ENCODE measurements around the gene TMEM41B. TPM values are rescaled to one million over a fixed set of nuclear protein-coding genes. Genes with fewer than 3 reads are reported as not detected.

The TMEM41B gene
- total RNA-seq, 4 donors from 2014 or later, result 19.4 to 31.5 (median 28.4) TPM

- TF ChIP-seq CTCF (IDR thresholded peaks at IDR 0.05; ENCODE audit: low read depth), result no peak
These were observed 61.3 kb downstream of the TMEM41B start for GRCh38 chr11:9253086-9253485.

DNA sequence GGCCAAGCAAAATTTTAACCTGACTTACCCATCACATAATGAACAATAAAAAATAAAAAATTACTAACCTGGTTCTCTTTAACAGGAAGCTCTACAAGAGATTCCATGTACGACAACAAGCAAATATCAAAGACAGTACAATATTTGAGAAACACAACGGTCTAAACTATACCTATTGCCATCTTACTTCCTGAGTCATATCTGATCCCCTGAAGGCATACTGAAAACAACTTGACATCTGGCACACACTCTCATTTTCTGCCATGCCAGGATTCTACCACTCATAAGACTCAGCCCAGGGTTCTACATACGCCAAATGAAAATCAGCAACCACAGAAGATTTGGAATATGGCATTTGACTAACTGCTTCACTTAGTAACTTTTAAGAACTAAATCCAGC, 63.1 kb downstream of the TMEM41B start:
- no peak for TF ChIP-seq CTCF (IDR thresholded peaks at IDR 0.05; ENCODE audit: low read depth)

DNA sequence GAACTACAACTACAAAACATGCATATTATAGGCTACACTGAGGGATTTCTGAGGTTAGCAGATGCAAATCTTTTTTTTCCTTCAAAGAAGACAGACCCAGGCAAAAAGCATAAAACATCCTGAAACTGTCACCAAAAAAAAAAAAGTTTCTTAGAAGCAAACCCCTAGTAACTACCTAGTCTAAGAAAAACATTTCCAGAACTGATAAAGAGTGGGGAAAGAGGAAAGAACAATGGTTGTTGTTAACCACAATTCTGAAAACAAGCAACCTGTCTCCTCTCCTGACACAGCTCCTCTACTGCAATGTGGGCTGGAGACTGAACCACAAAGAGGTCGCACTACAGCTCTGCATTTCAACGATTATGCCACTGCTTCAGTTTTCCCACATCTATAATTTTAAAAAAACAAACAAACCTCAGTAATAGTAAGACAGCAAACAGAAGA, 64.2 kb downstream of the TMEM41B start:
- no peak for TF ChIP-seq CTCF (IDR thresholded peaks at IDR 0.05; ENCODE audit: low read depth)

- TF ChIP-seq CTCF (IDR thresholded peaks at IDR 0.05; ENCODE audit: low read depth), result no peak
These were observed 65.1 kb downstream of the TMEM41B start for GRCh38 chr11:9249252-9249651.

DNA sequence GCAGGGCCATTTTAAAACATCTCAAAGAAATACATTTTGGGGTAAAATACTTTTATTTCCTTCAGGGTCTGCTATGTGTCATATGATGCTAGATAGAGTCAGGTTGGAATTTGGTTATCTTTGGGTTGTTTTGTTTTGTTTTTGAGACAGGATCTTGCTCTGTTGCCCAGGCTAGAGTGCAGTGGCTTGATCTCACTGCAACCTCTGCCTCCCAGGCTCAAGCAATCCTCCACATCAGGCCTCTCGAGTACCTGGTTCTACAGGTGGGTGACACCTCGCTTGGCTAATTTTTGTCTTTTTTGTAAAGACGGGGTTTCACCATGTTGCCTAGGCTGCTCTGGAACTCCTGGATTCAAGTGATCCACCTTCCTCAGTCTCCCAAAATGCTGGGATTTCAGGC, 66.5 kb downstream of the TMEM41B start:
- TF ChIP-seq CTCF (IDR thresholded peaks at IDR 0.05; ENCODE audit: low read depth), result no peak

DNA sequence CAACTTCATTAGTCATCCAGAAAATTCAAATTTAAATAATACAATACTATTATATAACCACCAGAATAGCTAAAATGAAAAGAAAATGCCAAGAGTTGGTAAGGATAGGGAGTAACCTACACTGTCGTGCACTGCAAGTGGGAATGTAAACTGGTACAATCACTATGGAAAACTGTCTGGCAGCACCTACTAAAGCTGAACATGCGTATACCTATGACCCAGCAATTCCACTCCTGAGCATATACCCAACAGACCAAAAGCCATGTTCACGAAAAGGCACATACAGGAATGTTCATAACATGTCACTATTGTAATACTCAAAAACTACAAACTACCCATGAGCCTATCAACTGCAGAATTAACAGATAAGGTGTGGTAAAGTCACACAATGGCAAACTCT, 81.9 kb downstream of the TMEM41B start:
- TF ChIP-seq CTCF (IDR thresholded peaks at IDR 0.05; ENCODE audit: low read depth), result no peak

DNA sequence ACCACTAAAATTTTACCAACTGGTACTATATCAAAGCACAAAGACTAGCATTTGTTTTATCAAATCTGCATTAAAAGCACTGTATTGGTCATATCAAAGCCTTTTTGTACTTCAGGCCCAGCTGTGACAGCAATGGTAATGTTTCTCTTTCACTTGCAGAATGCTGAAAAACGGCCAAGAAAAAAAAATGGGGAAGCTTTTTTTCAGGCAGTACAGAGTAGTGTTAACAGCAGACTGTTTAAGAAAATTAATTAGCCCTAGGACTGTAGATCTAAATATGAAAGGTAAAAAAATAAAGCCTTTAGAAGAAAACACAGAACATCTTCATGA, 82.6 kb downstream of the TMEM41B start:
- TF ChIP-seq CTCF (IDR thresholded peaks at IDR 0.05; ENCODE audit: low read depth), result no peak

Small RNA genes within 50 kb of the gene (small RNA-seq; reads per million reads assigned to genes)
- gene RF00017, result not detected

Other genes starting within 250 kb of the TMEM41B start
- 10 to 100 TPM; 16.6 to 55.2 (median 31.9) TPM for gene SCUBE2, start 223.0 kb downstream of the TMEM41B start, total RNA-seq
- 100 to 1,000 TPM; 107 to 132 (median 111) TPM for gene DENND5A, start 49.2 kb downstream of the TMEM41B start, total RNA-seq
- 100 to 1,000 TPM in 1 of 4 donors, 10 to 100 TPM in 3; 54.1 to 114 (median 75.5) TPM for gene IPO7, start 70.1 kb upstream of the TMEM41B start, total RNA-seq
- gene ZNF143, start 146.4 kb upstream of the TMEM41B start, total RNA-seq, result 10 to 100 TPM; 22.4 to 34.6 (median 28.4) TPM

Data from subcutaneous adipose tissue (tissue), 4 donors.